NK-92 (cell line): Measurements from ENCODE around the gene RBM47.
"Not testable (repeated sequence)": the region's sequence is repeated elsewhere in the genome, so short reads cannot be mapped to it uniquely, and the experiment has no call there.

Experiments
- DNase-seq: peaks from one replicate; lab custom pipeline; 2025; ENCODE audit not compliant: unreplicated experiment; lab: John Stamatoyannopoulos, UW

The RBM47 gene

DNA sequence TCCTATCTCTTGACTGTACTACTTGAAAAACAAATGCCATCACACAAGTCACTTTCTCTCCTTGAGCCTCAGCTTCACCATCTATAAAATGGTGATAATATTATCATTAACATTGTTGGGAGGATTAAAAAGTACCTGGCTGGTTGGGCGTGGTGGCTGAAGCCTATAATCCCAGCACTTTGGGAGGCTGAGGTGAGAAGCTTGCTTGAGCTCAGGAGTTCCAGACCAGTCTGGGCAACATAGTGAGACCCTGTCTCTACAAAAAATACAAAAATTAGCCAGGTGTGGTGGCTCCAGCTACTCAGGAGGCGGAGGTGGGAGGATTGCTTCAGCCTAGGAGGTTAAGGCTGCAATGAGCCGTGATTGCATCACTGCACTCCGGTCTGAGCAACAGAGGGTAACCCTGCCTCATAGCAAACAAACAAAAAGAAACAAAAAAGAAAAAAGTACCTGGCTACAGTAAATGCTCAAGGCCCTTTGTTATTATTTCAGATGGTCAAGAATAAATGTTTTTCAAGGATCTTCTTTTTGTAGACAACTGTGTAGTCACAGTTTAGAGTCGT is 174.2 kb downstream of the RBM47 start:
- DNase-seq = no peak

- DNase-seq = no peak
Observed at GRCh38 chr4:40454816-40455215, 174.8 kb downstream of the RBM47 start.

- no peak for DNase-seq
Observed at GRCh38 chr4:40453912-40454311, 175.8 kb downstream of the RBM47 start.

GRCh38 chr4:40448875-40449274 is 180.8 kb downstream of the RBM47 start:
- DNase-seq = no peak

- DNase-seq = no peak
Observed at GRCh38 chr4:40446839-40447238, 182.8 kb downstream of the RBM47 start.

DNA sequence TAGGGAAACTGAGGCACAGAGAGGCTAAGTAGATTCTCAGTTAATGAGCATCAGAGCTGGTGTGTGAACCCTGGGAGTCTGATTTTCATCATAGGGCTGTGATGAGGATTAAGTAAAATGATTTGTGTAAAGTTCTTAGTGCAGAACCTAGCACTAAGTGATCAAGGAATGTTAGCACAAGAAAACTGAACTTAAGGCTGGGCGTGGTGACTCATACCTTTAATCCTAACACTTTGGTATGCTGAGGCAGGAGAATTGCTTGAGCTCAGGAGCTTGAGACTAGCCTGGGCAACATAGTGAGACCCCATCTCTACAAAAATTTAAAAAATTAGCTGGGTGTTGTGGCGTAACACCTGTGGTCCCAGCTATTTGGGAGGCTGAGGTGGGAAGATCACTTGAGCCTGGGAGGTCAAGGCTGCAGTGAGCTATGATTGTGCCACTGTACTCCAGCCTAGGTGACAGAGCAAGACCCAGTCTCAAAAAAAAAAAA is 183.4 kb downstream of the RBM47 start:
- DNase-seq = not testable (repeated sequence)

DNA sequence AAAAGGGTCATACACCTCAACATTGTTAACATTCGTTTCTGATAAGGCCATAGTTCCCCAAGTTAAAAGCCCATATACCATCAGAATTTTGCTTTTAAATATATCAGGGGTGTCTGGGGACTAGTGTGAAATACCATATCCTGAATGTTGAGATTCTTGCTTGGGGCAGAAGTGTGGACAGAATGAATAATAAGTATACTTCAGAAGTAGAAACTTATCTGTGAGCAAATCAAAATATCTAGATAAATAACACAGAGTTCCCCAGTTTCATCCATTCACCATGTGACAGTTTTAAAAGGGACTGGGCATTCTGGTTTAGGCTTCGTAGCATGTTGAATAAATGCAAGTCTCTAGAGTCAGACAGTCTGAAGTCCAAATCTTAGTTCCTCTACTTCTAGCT is 184.0 kb downstream of the RBM47 start:
- DNase-seq = no peak

DNA sequence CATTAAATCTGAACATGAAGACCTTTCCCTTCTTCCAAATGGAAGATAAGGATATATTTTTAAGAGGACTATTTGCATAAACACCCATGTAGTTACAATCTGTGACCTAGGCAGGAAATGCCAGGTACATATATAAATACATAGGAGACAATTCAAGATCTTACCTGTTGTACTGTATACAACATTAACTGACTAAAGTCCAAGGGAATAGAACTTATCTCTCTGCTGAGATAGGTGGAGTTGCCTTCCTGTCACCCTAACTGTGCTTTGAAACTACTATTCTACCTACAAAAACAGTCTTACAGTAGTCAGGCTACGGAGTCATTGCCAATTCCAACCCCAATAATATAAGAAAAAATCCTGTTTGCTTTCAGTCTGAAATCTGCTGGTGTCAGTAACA is 188.2 kb downstream of the RBM47 start:
- DNase-seq = no peak

- DNase-seq = no peak
Observed at GRCh38 chr4:40439519-40439918, 190.1 kb downstream of the RBM47 start.

DNA sequence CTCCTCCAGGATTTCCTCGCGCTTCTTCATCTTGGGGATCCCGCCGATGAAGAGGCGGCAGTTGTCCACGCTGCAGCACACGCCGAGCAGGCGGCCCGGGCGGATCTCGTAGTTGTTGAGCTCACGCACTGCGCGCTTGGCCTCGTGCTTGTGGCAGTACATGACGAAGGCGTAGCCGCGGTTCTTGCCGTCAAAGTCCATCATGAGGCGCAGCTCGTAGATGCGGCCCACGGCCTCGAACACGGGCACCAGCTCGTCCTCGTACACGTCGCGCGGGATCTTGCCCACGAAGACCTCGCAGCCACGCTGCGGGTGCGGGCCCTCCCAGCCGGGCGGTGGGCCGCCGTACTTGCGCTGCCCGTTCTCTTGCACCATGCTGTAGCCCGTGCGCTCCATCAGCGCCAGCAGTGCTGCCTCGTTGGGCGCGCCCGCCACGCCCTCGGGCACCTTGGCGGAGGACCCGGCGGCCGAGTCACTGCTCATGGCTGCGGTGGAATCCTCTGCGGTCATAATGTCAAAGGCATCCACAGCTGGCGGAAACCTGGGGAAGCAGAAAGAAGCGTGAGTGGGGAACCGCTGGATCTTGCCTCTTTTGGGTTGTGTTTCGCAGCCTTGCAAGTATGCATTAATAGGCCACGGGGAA is 191.2 kb downstream of the RBM47 start:
- DNase-seq = no peak

GRCh38 chr4:40437741-40438383 is 191.8 kb downstream of the RBM47 start:
- no peak for DNase-seq

GRCh38 chr4:40435306-40435705 is 194.4 kb downstream of the RBM47 start:
- DNase-seq = not testable (repeated sequence)

DNA sequence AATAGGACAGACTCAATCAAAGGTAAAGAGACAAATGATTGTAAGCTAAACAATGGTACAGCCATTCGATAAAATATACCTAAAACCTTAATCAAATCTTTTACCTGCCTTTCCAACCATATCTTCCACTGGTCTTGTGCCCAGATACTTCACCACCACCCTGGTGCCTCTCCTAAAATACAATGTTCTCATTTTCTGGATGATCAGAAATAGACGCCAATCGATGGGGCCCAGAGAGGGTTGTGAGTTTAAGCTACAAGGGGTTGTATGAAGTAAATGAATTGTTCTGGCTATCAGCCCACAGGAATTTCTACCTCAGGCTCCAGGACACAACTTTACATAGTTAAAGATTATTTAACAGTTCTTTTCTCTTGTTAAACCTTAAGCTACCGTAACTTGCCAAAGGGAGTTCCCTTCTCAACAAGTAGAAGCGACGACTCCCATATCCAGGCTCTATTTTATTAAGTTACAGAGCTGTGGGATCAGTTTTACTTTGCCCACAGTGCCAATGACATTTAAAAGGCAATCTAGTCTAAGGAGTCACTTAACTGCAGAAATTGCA is 195.5 kb downstream of the RBM47 start:
- no peak for DNase-seq

DNA sequence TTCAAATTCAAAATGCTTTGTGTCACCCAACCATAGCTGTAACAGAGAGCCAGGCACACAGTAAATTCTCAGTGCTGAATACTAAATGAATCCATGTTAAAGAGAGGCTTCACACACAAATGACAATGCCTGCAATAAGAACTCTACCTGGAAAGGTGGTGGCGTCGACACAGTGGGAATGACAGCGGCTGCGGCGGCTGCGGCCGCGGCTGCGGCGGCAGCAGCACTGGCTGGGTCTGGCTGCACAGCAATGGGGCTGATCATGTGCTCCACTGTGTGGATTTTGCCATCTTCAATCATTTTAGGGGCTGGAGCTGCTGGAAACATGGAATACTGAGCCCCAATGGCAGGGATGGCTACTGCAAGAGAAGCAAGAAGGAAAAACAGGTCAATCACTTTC is 197.2 kb downstream of the RBM47 start:
- DNase-seq = no peak

DNA sequence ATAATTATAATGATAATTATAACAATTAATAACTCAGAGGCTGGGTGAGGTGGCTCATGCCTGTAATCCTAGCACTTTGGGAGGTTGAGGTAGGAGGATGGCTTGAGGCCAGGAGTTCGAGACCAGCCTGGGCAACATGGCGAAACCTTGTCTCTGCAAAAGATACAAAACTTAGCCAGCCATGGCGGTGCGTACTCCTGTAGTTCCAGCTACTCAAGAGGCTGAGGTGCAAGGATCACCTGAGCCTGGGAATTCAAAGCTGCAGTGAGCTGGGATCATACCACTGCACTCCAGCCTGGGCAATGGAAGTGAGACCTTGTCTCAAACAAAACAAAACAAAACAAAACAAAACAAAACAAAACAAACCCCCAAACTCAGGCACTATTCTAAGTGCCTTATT is 201.8 kb downstream of the RBM47 start:
- not testable (repeated sequence) for DNase-seq

DNA sequence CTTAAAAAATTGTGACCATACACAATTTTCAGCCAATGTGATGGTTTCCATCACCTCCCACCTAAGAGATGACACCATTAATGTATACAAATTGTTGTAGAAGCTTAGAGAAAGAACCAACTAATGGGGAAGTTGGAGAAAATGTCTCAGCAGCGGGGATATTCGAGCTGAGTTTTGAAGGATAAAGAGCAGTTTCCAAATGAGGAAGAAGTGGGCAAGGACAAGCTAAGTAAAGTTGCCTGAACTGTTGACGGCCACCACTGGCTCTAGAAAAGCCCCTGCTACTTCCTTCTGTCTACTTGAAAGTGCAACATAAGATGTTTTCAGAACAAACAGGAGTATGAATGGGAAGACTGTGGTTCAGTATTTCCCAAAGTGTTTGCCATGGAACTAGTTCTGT is 202.5 kb downstream of the RBM47 start:
- DNase-seq = no peak

GRCh38 chr4:40425799-40426574 is 203.7 kb downstream of the RBM47 start:
- DNase-seq = no peak

DNA sequence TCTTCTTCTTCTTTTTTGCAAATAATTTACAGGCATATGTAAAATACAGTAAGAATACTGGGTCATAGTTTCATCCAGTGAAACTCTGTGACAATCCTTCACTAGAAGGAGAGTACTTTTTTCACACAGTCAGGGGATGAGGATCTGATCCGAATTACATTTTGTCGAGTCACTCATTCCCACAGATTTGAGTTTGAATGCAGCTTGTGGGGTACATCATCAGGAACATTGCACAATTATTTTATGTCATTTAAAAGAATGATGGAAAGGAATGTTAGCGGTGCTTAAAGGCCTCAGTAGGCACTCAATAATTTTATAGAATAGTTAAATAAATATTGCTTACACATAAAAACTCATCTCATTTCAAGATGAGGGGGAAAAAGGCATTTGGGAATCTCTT is 205.9 kb downstream of the RBM47 start:
- DNase-seq = no peak

DNA sequence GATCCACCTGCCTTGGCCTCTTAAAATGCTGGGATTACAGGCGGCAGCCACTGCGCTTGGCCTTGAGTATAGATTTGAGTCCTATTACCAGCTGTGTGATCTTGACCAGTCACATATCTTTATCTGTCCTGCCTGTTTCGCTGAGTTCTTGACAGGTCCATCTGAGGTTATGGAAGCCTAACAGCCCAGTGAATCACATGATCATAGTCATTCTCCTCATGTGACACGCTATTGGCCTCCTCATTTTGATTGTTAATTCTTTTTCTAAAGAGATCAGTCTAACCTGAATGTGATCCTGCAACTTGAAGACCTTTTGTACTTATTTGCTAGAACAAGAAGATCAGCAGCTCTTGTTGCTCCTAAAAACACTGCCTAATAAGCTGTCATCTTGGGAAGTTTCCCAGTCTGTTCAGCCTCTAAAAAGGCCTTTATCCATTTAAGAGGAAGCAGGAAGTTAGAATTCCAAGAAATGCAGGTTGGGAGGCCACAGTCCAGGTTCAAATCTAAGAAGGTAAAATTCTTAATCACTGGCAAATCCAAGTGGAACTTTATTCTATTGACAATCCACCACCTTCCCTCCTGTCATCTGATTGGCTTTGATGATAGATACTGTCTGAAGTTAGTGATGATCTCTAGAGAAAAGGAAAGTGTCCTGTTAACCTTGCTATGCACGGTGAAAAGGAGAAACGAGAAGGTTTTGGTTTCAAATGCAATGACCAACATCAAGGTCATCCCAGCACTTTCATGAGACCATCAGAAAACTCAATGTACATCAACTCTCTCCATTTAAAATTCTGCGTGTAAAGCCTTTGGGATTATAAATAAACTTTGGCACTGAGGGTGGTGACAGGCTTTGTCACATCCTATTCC is 207.6 kb downstream of the RBM47 start:
- DNase-seq = no peak

GRCh38 chr4:40419231-40419912 is 210.3 kb downstream of the RBM47 start:
- no peak for DNase-seq
